ENCODE data around the gene CNTNAP5.

The CNTNAP5 gene

GRCh38 chr2:124536591-124536990 is 511.5 kb downstream of the CNTNAP5 start:
- no peak for ATAC-seq
- no peak for TF ChIP-seq BACH2 (CRISPR knock-in tag; IDR thresholded peaks at IDR 0.05; ENCODE audit: borderline replicate concordance)

GRCh38 chr2:124538549-124538948 is 513.5 kb downstream of the CNTNAP5 start:
- ATAC-seq: no peak

GRCh38 chr2:124540805-124541204 is 515.7 kb downstream of the CNTNAP5 start:
- no peak for ATAC-seq
- TF ChIP-seq TCF4 (CRISPR knock-in tag; IDR thresholded peaks at IDR 0.05; ENCODE audit: borderline replicate concordance) (no peak), BACH2 (CRISPR knock-in tag; IDR thresholded peaks at IDR 0.05; ENCODE audit: borderline replicate concordance) (no peak), TOX (CRISPR knock-in tag; IDR thresholded peaks at IDR 0.05; ENCODE audit: borderline replicate concordance) (no peak), CREB5 (CRISPR knock-in tag; IDR thresholded peaks at IDR 0.05; ENCODE audit: low read depth) (no peak), ZNF70 (CRISPR knock-in tag; IDR thresholded peaks at IDR 0.05) (no peak), OSR1 (CRISPR knock-in tag; IDR thresholded peaks at IDR 0.05) (no peak), ZNF8 (CRISPR knock-in tag; IDR thresholded peaks at IDR 0.05) (no peak), ZC3H10 (CRISPR knock-in tag; IDR thresholded peaks at IDR 0.05) (no peak), POU6F1 (CRISPR knock-in tag; IDR thresholded peaks at IDR 0.05; ENCODE audit: borderline replicate concordance, low read depth) (no peak), RARB (CRISPR knock-in tag; IDR thresholded peaks at IDR 0.05) (no peak)

More at GRCh38 chr2:124538549-124538948, 513.5 kb downstream of the CNTNAP5 start:
- no peak for TF ChIP-seq ARNTL (CRISPR knock-in tag; IDR thresholded peaks at IDR 0.05; ENCODE audit: borderline replicate concordance, low read depth)
- no peak for TF ChIP-seq CREB5 (CRISPR knock-in tag; IDR thresholded peaks at IDR 0.05; ENCODE audit: low read depth)
- no peak for TF ChIP-seq ISL1 (CRISPR knock-in tag; IDR thresholded peaks at IDR 0.05)
- no peak for TF ChIP-seq SNAI2 (CRISPR knock-in tag; IDR thresholded peaks at IDR 0.05)
- TF ChIP-seq PATZ1 (CRISPR knock-in tag; IDR thresholded peaks at IDR 0.05; ENCODE audit: borderline replicate concordance): no peak
- no peak for TF ChIP-seq GLIS3 (CRISPR knock-in tag; IDR thresholded peaks at IDR 0.05)
- no peak for TF ChIP-seq CSRNP3 (CRISPR knock-in tag; IDR thresholded peaks at IDR 0.05)
- no peak for TF ChIP-seq RARB (CRISPR knock-in tag; IDR thresholded peaks at IDR 0.05)
- no peak for TF ChIP-seq ZC3H10 (CRISPR knock-in tag; IDR thresholded peaks at IDR 0.05)
- TF ChIP-seq PPARA (CRISPR knock-in tag; IDR thresholded peaks at IDR 0.05; ENCODE audit: borderline replicate concordance): no peak
- TF ChIP-seq TOX (CRISPR knock-in tag; IDR thresholded peaks at IDR 0.05; ENCODE audit: borderline replicate concordance): no peak
- TF ChIP-seq ZFP30 (CRISPR knock-in tag; IDR thresholded peaks at IDR 0.05): no peak
- TF ChIP-seq POU6F1 (CRISPR knock-in tag; IDR thresholded peaks at IDR 0.05; ENCODE audit: borderline replicate concordance, low read depth): no peak
- no peak for TF ChIP-seq ZNF565 (CRISPR knock-in tag; conservative IDR thresholded peaks at IDR 0.05; ENCODE audit: low read depth)

All from SK-N-SH treated with all-trans-retinoic acid at 6 μM for 48 hours (cell line).